GM19239 (cell line): ENCODE results near the gene GSC2.
A peak's percentile ranks its signal among the peaks of the same experiment; 100 is the strongest.

Experiments used
- DNase-seq: peaks from one replicate; pipeline ENCODE4 v3.0.0; 2011; ENCODE audit warnings: low spot score; ENCODE audit not compliant: insufficient read length
- FAIRE-seq: peaks from 2 replicates; lab custom pipeline; 2011; peaks lifted over from hg19 to GRCh38; lab: Jason Lieb, UNC

GSC2 gene

DNA sequence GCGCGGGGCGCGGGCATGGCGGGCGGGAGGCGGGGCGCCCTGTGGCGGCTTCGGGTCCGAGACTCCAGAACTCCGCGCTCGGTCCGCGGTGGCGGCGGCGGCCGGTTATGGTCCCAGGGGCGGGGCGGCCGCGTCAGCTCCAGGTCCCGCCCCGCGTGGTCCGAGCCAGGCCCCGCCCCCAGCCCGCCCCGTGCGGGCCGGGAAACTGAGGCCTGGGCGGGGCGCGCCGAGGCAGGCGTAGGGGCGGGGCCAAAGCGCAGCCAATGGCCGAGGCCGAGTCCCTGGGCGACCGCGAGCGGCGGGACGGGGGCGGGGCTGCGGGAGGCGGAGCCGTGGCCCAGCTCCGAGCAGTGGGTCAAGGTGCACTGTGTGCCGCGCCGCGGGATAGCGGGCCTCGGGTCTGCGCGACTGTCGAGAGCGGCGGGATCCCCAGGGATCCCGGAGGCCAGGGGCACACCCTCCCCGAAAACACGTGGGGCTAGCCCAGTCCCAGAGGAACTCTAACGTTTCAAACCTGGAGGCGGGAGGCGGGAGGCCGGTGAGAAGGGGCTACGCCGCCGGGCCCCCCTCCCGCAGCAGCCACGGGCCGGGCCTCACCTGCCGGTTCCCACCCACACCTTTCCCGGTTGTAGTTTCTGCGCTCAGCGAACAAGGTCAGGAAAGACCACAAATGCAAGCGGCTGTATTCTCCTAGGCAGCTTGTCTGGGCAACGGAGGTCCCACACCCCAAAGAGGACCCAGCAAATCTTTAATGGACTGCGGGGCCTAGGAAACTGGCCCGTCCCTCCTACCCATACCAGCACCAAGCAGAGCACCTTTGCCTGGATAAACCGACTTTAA is 28.8 kb upstream of the GSC2 start, which contains the start of gene SLC25A1:
SLC25A1 (minus strand) TSS at position 80 of the 840 bp plus-strand sequence; CDS start at position 17, 63 bp downstream.
- peak; percentile 77 for FAIRE-seq
- peak; percentile 96 for DNase-seq

- DNase-seq (peak; percentile 57), FAIRE-seq (no peak)
Observed at GRCh38 chr22:19178065-19178656, 28.1 kb upstream of the GSC2 start.

GRCh38 chr22:19177164-19178064 is 27.3 kb upstream of the GSC2 start:
- FAIRE-seq (no peak), DNase-seq (no peak)

- FAIRE-seq = no peak
- DNase-seq = no peak
Observed at GRCh38 chr22:19176732-19177131, 26.6 kb upstream of the GSC2 start.

GRCh38 chr22:19176175-19176643 is 26.1 kb upstream of the GSC2 start:
- DNase-seq = no peak
- no peak for FAIRE-seq

DNA sequence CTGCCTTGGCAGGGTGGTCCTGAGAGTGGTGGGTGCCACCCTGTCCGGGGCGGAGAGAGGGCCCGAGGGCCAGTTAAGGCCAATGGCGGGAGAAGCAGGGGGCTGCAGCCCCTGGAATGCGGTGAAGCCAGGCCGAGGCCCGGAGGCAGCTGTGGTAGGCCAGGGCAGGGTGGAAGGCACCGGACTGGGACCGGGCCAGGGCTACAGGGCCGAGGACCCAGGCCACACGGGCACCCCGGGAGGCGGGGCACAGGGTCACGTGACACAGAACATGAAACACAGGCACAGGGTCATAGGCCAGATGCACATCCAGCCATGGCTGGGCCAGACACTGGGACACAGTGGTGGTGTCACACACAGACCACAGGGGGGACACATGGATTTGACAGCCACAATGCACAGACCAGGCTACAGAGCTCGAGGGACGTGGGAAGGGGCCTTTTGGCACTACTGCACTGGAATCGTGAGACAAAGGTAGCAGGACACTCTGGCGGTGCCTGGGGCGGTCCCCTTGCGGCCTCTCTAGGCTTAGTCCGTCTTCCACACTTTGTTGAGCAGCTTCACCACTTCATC is 25.6 kb upstream of the GSC2 start:
- DNase-seq (no peak), FAIRE-seq (no peak)

DNA sequence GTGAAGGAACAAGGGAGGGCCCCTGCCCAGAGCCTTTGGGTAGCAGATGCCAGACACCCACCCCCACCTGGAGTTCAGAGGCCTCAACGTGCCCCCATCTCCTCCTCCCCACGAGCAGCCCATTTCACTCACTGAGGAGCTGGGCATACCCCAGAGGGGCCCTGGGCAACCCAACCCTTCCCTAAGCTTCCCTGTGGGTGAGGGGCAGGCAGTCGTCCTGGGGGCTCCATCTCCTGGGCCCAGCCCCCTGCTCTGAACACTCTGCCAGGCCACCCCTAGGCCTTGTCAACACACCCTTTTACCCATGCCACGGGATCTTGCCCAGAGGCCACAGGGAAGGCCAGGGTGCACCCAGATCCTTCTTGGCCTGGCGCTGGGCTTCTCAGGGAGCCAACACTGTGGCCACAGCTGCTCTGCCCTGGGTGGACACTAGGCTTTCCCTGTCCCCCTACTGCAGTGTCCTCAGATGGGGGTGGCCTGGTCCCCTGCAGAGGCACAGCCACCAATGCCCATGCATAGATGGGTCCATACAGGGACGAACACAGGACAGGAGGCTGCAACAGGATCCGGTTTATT is 25.0 kb upstream of the GSC2 start:
- DNase-seq (no peak), FAIRE-seq (no peak)

- no peak for DNase-seq
Observed at GRCh38 chr22:19174106-19175025, 24.3 kb upstream of the GSC2 start.

GRCh38 chr22:19173047-19174035 is 23.2 kb upstream of the GSC2 start:
- DNase-seq (no peak), FAIRE-seq (no peak)

More at GRCh38 chr22:19174106-19175025, 24.3 kb upstream of the GSC2 start:
- FAIRE-seq = no peak

- no peak for DNase-seq
- FAIRE-seq = no peak
Observed at GRCh38 chr22:19172213-19173046, 22.3 kb upstream of the GSC2 start.

GRCh38 chr22:19169947-19170318 is 19.8 kb upstream of the GSC2 start:
- DNase-seq = no peak
- FAIRE-seq = no peak

DNA sequence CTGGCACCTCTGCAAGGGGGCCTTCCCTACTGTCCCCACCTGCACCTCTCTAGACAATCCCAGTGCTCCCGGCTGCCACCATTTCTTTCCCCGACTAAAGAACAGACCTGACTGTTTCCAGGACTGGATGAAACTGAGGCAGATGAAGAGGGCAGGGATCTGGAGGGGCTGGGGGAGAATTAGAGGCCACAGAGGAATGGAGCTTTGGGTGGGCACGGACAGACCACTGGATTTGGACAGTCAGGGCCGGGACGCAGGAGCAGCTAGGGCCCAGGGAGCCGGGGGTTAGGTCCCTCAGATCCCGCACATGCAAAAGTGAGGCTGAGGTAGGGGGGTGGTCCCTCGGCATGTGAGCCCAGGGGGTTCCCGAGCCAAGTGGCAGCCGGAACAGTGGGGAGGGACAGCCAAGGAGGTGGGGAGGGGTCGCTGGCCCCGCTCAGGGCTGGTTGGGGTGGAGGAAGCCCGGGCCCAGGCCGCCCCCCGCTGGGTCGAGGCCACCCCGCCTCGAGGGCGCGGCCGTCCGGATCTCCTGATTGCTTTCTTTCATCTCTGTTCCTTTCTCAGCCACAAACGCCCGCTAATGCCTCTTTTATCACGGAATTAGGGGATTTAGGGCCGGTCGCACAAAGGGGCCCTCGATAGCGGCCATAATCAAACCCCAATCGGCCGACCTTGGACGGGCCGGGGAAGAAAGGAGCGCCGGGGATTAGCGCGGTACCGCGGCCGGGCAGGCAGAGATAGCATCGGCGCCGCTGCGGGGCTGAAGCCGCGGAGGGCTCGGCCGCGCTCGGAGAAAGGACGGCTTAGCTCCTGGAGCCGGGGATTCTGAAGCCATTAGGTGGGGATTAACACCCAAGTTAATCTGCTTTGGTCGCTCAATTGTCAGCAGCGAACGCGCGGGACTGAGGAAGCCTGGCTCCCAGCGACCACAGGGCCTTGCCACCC is 19.2 kb upstream of the GSC2 start:
- DNase-seq (no peak), FAIRE-seq (no peak)

DNA sequence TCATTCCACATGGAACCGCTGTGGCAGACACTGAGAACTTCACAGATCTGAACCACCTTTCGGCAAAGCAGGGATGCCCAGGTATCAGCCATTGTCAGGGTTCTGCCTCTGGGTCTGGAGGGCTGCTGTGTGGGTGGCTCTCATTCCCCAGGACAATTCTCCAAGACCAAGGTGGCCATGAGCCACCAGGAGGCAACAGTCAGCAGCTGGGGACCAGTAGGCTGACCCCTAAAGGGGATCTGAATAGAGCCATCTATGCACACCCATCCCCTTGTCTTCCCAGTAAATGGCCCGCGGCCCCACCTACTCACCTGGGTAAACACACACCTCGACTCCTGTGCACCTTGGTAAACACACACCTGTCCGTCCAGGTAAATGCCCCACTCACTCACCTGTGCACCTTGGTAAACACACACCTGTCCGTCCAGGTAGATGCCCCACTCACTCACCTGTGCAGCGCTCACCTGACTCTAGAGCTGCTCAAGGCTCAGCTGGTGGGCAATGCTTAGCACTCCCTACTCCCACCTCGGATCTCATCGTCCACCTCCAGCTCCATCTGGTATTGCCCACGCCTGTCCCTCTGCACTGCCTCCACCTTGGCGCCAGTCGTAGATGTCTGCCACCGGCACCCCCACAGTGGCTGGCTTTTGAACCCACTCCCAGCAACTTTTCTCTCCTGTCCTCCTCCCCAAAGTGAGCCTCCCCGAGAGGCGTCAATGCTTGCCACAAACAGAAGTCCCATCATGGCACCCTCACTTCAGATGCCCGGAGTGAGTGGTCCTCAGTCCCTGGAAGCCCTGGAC is 18.2 kb upstream of the GSC2 start:
- no peak for FAIRE-seq
- no peak for DNase-seq

DNA sequence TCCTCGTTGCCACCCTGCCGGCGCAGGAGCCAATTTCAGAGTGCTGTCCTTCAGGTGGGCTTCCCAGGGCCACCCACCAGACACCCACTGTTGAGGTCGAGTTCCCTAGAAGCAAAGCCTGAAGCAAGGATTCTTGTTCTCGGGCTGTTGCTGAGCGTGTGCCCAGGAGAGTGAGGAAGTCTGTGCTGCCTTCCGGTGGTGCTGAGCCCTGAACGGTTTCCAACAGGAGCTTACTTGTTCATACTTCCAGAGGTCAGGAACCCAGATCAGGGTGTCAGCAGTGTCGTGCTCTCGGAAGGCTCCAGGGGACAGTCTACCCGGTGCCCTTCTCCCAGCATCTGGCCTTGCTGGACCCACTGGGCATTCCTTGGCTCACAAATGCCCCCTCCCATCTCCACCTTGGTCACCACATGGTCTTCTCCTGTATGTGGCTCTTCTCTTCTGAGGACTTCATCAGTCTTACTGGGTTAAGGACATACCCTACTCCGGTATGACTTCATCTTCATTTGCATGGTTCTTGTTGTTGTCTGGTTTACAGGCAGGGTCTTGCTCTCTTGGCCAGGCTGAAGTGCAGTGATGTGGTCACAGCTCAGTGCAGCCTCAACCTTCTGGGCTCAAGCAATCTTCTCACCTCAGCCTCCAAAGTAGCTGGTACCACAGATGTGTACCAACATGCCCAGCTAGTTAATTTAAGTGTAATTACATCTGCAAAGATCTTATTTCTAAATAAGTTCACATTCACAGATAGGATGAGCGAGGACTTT is 17.2 kb upstream of the GSC2 start:
- DNase-seq = no peak
- FAIRE-seq = no peak
